Gastrocnemius medialis (tissue), 4 donors: Measurements from ENCODE around the gene SMIM27.

Source experiments
- CTCF ChIP-seq, 5 experiments: fragments of 450-650 bp in 3 of 5; fragments of 200-600 bp in 2 of 5; sonication (generic) in 2 of 5; IDR thresholded peaks in 4 of 5; conservative IDR thresholded peaks in 1 of 5; 1 replicate in 4 of 5; 2 replicates in 1 of 5; pipeline ENCODE4 v1.5.1; 2016 to 2019; ENCODE audit warnings: antibody characterized with exemption in 5 of 5, mild to moderate bottlenecking in 3 of 5, moderate library complexity in 3 of 5
- POLR2A ChIP-seq, 2 donors: fragments of 450-650 bp; IDR thresholded peaks; one replicate each; pipeline ENCODE4 v1.6.1; 2017; ENCODE audit warnings: antibody characterized with exemption in 2 of 2, mild to moderate bottlenecking in 2 of 2, moderate library complexity in 2 of 2

DNA sequence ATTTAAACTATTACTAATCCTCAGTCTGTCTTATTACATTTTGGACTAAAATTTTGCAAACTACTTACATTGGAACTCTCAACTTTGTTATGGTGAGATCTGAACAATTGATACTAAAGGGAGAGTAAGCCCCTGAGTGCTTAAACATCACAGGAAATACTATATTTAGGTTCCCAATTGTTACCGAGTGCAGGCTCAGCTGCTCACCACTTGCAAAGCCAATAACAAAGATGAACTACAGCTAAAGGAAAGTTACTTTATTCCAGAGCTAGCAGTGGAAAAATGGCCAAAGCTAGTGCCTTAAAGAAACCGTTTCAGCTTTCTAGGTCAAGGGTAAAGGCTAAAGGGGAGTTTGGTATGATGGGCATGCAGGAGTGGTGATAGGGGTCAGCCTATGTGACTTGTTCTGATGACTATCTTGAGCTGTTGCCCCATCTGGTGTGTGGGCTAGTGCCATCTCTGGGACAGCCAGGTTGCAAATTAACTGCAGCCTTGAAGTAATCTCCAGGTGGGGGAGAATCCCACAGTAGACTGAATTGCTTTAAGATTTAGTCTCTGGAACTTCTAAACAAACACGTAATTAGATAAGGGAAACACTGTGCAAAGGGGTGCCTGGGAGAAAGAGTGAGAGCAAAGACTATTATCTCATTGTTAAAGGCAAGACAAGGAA lies 28.6 kb downstream of the SMIM27 start:
- TF ChIP-seq CTCF (IDR thresholded peaks at IDR 0.05 in 4 of 5, conservative IDR thresholded peaks at IDR 0.05 in 1 of 5) (no peak), POLR2A (IDR thresholded peaks at IDR 0.05) (no peak)
